Activated CD4-positive, alpha-beta T cell treated with anti-CD3 and anti-CD28 coated beads, Interleukin-2, amount 10 ng/mL, durations not matched to agents 7 days and 5 days (primary cell): Measurements from ENCODE around the gene LRRC10B. TPM values are rescaled to one million over a fixed set of nuclear protein-coding genes. Genes with fewer than 3 reads are reported as not detected.

Experiments used
- CTCF ChIA-PET: fragments of 350-600 bp; sonication (Branson Sonifier 250); formaldehyde crosslinking; loops from one replicate; lab custom pipeline; 2021; ENCODE audit warnings: antibody characterized with exemption; lab: Charles Lee
- POLR2A ChIA-PET: fragments of 350-600 bp; sonication (Branson Sonifier 250); formaldehyde crosslinking; loops from one replicate; lab custom pipeline; 2021; ENCODE audit warnings: antibody characterized with exemption; lab: Charles Lee
- DNase-seq: peaks from one replicate; pipeline ENCODE4 v3.0.0-alpha.2; 2020
- H3K27ac Mint-ChIP-seq: one replicate; pipeline ENCODE4 v1.8.0; 2021; ENCODE audit warnings: mild to moderate bottlenecking, moderate library complexity, mixed read lengths
- H3K27me3 Mint-ChIP-seq: one replicate; pipeline ENCODE4 v1.8.0; 2021; ENCODE audit warnings: mixed read lengths
- H3K36me3 Mint-ChIP-seq: one replicate; pipeline ENCODE4 v1.8.0; 2021; ENCODE audit warnings: low read depth, mixed read lengths
- H3K4me1 Mint-ChIP-seq: one replicate; pipeline ENCODE4 v1.8.0; 2021; ENCODE audit warnings: mixed read lengths
- H3K4me3 Mint-ChIP-seq: one replicate; pipeline ENCODE4 v1.8.0; 2021; ENCODE audit warnings: mild to moderate bottlenecking, moderate library complexity, mixed read lengths
- H3K9me3 Mint-ChIP-seq: one replicate; pipeline ENCODE4 v1.8.0; 2021; ENCODE audit warnings: mixed read lengths
- total RNA-seq, 2 experiments: library from RNA; stranded (reverse); gene quantifications; one replicate each; pipeline ENCODE4 v1.2.3, GENCODE V29; 2021

LRRC10B gene
- total RNA-seq, 2 experiments from 2014 or later, result not detected

DNA sequence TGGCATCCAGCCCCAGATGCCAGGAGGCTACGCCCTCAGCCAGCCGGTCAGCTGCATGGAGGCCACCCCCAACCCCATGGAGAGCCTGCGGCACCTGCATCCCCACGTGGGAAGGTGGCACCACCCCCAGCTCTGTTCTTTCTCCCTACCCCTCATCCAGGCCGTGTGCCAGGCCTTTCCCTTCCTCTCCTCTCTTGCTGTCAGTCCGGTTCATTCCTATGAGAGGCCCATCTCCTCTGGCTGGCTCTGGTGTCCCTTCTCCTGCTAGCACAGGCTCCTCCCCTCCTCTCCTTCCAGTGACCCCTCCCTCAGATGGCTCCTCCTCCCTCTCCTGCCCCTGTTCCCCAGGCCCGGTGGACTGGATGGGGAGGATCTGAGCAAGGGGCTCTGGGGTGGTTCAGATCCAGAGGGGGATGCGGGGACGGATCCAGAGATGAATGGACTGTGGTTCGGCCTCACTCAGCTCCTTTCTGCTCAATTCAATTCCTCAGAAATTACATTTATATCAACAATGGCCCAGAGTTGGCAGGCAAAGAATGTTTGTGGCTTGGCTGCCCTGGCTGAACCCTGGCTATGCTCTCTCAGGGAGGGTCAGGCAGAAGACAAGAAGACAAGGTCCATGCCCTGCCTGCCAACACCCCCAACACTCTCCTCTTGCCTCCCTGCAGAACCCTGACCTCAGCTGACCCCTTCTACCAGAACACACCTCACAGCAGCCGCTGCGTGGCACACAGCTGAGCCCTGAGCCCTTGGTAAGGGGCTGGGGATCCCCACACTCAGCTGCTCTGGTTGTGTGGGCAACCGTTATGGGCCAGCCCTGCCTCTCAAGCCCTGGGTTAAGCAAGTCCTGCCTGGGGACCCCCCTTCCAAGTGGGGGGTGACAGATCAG is 18.5 kb upstream of the LRRC10B start:
- POLR2A ChIA-PET, result no interaction called here
- H3K4me1 Mint-ChIP-seq, result no peaks in the 10 kb centered on the region
- H3K4me3 Mint-ChIP-seq, result no peak overlapping the region
- H3K27me3 Mint-ChIP-seq, result no peaks in the 10 kb centered on the region
- H3K36me3 Mint-ChIP-seq, result no peaks in the 10 kb centered on the region
- no peak overlapping the region for H3K27ac Mint-ChIP-seq
- DNase-seq, result no peak
- CTCF ChIA-PET, result interaction anchor here (1.6 kb wide), 1 partner anchor 52 kb away, joined by 3 read pairs; no protein-coding TSS in a partner anchor
- no peaks in the 10 kb centered on the region for H3K9me3 Mint-ChIP-seq

DNA sequence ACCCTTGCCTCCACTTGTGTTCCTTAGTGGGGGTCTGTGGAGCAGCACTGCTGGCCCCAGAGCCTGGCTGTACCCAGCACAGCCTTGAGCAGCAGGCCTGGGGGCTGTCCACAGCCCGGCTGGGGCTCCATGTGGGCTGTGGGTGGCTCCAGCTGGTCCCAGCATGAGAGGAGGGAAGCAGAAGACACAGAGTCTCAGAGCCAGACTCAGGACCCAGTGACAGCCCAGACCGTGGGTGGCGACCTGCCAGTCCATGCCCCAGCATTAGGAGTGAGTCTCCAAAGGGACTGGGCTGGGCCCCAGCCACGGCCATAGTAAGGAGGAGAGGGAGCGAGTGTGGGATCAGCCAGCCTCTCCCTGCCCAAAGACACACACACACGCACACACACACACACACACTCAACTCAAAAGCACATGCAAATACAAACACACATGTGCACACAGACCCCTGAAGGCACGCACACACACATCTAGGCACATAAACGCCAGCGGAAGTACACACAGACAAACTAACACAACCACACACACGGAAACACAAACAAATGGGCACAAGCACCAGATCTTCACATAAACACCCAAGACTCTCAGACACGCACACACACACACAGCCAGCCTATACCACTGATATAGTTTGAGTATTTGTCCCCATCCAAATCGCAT is 16.7 kb upstream of the LRRC10B start:
- Mint-ChIP-seq H3K36me3 (no peaks in the 10 kb centered on the region), H3K9me3 (no peaks in the 10 kb centered on the region), H3K4me1 (no peaks in the 10 kb centered on the region), H3K27ac (no peak overlapping the region), H3K27me3 (no peaks in the 10 kb centered on the region), H3K4me3 (no peak overlapping the region)
- ChIA-PET POLR2A (no interaction called here), CTCF (no interaction called here)
- no peak for DNase-seq

DNA sequence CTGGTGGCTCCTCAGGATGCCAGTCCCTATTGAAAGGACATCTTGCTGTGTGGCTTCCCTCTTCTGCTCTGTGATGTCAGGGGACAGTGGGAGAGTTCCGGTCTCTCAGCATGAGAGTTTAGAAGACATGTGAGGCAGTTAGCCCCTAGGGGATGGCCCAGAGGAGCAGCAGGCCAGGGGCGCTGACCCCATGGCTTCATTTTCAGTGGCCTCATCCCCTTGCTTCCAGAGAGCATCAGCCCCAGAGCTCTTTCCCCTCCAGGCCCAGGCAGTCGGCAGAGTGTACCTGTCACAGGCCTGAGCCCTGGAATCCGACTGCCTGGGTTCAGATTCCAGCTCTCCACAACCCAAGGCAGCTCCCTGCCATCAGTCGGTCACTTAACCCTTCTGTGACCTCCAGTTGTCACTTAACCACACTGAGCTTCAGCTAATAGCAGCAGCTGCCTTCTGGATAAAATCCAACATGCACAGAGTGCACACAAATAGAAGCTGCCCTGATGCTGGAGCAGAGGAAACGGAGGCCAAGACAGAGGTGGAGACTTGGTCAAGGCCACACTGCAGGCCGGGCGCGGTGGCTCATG is 14.1 kb upstream of the LRRC10B start:
- Mint-ChIP-seq H3K4me3 (no peak overlapping the region), H3K9me3 (no peaks in the 10 kb centered on the region), H3K27me3 (no peaks in the 10 kb centered on the region), H3K27ac (no peak overlapping the region), H3K36me3 (no peaks in the 10 kb centered on the region), H3K4me1 (no peaks in the 10 kb centered on the region)
- DNase-seq, result no peak
- ChIA-PET CTCF (interaction anchor here (0.9 to 1.0 kb wide), 2 partner anchors 10 to 17 kb away, joined by 3 read pairs; no protein-coding TSS in a partner anchor), POLR2A (no interaction called here)

DNA sequence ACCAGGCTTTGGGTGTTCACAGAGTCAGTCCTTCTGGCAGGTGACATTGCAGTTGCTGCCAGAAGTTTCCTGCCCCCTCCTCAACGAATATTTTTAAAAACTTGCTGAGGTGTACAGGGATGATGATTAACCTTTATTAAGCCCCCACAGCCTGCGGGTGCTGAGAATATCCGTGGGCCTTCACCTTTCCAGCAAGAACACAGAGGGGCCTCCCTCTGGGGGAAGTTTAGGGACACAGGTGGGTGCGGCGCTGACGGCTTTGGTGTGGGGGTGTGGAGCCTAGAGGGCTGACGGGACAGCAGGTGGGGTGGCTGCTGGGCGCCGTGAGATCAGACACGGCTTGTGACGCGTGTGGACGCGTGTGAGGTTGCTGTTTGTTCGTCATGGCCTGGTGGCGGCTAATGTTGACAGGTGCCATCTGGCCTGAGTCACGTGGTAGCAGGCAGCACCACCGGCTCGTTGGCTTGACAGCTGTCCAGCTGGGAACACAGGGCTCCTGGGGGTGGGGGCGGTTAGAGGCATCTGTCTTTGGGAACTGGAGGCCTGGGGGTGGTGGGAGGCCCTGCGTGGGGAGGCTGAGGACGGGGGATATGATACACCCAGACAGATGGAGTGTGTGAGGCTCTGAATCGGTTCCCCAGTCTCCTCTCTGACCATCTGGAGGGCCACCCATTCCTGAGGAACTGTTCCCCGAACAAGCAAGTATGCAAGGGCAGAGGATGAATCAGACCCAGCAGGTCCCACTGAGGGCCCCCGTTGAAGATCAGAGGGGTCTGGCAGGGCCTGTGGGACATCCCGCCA is 12.5 kb upstream of the LRRC10B start:
- Mint-ChIP-seq H3K36me3 (no peaks in the 10 kb centered on the region), H3K27ac (no peak overlapping the region), H3K4me3 (no peak overlapping the region), H3K27me3 (no peaks in the 10 kb centered on the region), H3K4me1 (no peaks in the 10 kb centered on the region), H3K9me3 (no peaks in the 10 kb centered on the region)
- CTCF ChIA-PET, result no interaction called here
- no peak for DNase-seq
- POLR2A ChIA-PET, result no interaction called here

DNA sequence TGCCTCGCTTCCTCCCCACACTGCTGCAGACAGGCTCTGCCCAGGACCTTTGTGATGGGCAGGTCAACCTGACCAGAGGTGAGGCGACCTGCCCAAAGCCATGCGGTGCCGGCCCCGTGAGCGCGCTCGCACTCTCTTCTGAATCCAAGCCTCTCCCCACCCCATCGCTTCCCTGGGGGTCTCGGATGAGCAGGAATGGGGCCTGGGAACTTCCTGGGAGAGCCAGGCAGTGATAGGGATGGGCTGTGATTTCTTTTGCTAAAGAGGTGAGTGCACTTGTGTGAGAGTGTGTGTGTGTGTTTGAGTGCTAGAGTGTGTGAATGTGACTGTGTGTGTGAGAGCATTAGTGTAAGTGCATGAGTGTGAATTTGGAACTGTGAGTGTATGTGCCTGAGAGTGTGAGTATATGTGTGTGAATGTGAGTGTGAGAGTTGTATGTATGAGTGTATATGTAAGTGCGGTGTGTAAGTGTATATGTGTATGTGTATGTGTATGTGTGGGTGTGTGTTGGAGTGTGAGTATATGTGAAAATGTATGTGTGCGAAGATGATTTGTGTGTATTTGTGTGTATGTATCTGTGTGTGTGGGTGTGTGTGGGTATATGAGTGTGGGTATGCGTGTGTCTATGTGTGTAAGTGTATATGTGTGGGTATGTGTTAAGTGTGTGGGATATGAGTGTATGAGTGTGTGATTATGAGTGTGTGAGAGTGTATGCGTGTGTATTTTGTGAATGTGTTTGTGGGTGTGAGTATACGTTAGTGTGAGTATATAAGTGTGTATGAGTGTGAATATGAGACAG is 11.7 kb upstream of the LRRC10B start:
- Mint-ChIP-seq H3K36me3 (no peaks in the 10 kb centered on the region), H3K27me3 (no peaks in the 10 kb centered on the region), H3K4me3 (no peak overlapping the region), H3K4me1 (no peaks in the 10 kb centered on the region), H3K9me3 (no peaks in the 10 kb centered on the region), H3K27ac (no peak overlapping the region)
- DNase-seq, result no peak
- CTCF ChIA-PET, result no interaction called here
- POLR2A ChIA-PET, result no interaction called here

DNA sequence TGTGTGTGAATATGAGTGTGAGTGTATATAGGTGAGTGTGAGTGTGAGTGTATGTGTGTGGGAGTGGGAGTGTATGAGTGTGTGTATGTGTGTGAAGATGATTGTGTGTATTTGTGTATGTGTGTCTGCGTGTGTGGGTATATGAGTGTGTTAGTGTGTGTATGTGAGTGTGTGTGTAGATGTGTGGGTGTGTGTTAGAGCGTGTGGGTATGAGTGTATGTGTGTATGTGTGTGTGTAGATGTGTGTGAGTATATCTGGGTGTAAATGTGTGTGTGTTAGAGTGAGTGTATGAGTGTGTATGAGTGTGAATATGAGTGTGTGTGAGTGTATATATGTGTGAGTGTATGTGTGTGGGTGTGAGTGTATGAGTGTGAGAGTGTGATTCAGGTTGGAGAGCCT is 11.1 kb upstream of the LRRC10B start:
- Mint-ChIP-seq H3K36me3 (no peaks in the 10 kb centered on the region), H3K27ac (no peak overlapping the region), H3K27me3 (no peaks in the 10 kb centered on the region), H3K4me1 (no peaks in the 10 kb centered on the region), H3K4me3 (no peak overlapping the region), H3K9me3 (no peaks in the 10 kb centered on the region)
- no peak for DNase-seq
- CTCF ChIA-PET, result no interaction called here
- POLR2A ChIA-PET, result no interaction called here

DNA sequence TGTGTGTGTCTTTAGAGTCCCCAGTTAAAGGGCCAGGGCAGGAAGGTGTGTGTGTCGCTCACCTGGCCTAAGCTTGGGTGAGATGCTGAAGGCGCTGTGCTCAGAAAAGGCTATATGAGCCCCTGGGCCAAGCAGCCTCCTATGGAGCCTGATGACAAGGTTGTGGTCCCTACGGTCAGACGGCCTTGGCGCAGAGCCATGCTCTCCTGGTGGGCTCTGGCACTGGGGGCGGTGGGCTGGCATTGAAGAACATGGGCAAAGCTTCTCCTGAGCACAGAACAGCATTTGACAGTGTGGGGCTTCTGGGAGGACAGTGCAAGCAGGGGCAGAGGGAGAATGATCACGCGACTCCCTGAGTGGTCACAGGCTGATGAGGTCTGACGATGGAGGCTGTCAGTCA is 10.7 kb upstream of the LRRC10B start:
- no peaks in the 10 kb centered on the region for H3K27me3 Mint-ChIP-seq
- H3K9me3 Mint-ChIP-seq, result no peaks in the 10 kb centered on the region
- H3K36me3 Mint-ChIP-seq, result no peaks in the 10 kb centered on the region
- ChIA-PET CTCF (interaction anchor here (1.2 kb wide), 1 partner anchor 69 kb away, joined by 3 read pairs; no protein-coding TSS in a partner anchor), POLR2A (no interaction called here)
- H3K4me1 Mint-ChIP-seq, result no peaks in the 10 kb centered on the region
- H3K27ac Mint-ChIP-seq, result no peak overlapping the region
- DNase-seq, result no peak
- H3K4me3 Mint-ChIP-seq, result no peak overlapping the region

DNA sequence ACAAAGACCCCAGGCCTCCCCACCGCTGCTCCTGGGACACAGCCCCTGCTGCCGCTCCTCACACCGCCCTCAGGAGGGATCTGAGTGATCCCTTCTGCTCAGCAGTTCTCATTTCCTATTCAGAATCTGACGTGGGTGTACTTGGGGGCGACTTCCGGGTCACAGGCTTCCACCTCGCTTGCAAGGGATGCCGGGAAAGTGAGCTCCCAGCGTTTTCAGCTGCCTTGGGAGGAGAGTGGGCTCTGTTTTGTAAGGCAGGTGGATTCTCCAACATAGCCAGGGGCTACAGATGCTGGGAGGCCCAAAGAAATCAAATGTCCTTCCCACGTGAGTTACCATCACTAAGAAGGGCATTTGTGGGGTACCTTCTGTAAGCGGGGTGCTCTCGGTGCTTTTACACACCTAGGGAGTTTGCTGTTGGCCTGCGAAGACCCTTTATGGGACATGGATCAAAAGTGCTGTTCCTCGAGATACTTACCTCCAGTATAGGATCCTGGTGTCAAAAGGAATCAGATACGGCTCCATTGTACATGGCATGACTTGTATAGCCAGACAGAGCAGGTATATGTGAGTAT is 9.7 kb upstream of the LRRC10B start:
- Mint-ChIP-seq H3K27ac (no peak overlapping the region), H3K27me3 (peaks cover under 1% of the 10 kb centered on the region), H3K4me3 (no peak overlapping the region), H3K36me3 (no peaks in the 10 kb centered on the region), H3K9me3 (no peaks in the 10 kb centered on the region), H3K4me1 (no peaks in the 10 kb centered on the region)
- no peak for DNase-seq
- POLR2A ChIA-PET, result no interaction called here
- CTCF ChIA-PET, result interaction anchor here (1.2 kb wide), 1 partner anchor 68 kb away, joined by 3 read pairs; no protein-coding TSS in a partner anchor

DNA sequence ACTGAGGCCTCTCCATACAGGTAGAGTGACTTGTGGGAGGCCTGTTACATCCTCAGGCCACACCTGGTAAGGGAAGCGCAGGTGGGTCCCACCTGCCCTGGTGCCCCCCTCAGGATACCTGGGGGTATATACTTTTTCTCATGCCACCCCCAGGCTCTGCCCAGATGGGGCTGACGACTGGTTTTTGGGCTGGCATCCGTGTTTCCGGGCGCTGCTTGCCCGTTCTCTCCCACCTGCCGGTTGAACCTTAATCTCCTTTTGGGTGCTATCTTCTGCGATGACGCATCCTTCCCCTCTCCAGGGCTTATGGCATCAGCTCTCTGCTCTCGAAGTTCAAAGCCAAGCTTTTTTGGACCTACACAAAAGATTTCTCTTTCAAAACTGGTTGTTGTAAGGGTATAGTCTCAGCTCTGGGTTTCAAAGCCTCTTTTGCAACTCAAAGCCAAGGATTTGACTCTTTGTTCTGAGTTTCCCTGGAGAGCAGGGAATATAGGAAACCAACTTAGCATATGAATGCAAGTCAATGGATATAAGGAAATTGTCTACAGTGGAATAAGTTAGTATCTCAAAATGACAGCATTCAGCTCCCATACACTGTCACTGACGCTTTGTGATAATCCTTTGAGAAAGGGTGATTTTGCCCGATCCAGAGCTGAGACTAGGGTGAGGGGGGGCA is 8.6 kb upstream of the LRRC10B start:
- H3K9me3 Mint-ChIP-seq, result no peaks in the 10 kb centered on the region
- CTCF ChIA-PET, result no interaction called here
- no peaks in the 10 kb centered on the region for H3K36me3 Mint-ChIP-seq
- H3K27ac Mint-ChIP-seq, result no peak overlapping the region
- no peaks in the 10 kb centered on the region for H3K4me1 Mint-ChIP-seq
- no peak overlapping the region for H3K4me3 Mint-ChIP-seq
- peaks cover 3% of the 10 kb centered on the region for H3K27me3 Mint-ChIP-seq
- no peak for DNase-seq
- POLR2A ChIA-PET, result no interaction called here

DNA sequence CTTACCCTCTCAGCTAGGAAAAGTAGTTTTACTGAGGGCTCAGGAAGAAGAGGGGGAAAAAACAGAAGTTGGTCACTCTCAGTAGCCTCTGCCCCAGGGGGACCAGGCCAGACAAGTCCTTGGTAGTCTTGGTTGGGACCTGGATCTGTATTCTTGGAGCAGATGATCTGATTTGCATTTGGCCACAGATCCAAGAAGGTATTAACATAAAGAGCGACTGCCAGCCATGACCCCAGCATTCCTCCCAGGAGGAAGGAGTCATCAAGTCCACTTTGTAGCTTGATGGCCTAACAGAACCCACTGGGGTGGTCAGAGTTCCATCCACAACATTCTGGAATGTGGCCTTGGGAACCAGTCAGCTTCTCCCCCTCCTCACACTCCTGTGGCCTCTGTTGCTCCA is 6.0 kb upstream of the LRRC10B start:
- no peak overlapping the region for H3K4me3 Mint-ChIP-seq
- no peaks in the 10 kb centered on the region for H3K9me3 Mint-ChIP-seq
- no peak for DNase-seq
- no peaks in the 10 kb centered on the region for H3K4me1 Mint-ChIP-seq
- no peak overlapping the region for H3K27ac Mint-ChIP-seq
- CTCF ChIA-PET, result interaction anchor here (0.6 to 1.0 kb wide), 3 partner anchors 14 to 169 kb away, joined by 3 read pairs; no protein-coding TSS in a partner anchor
- no peaks in the 10 kb centered on the region for H3K36me3 Mint-ChIP-seq
- peaks cover 18% of the 10 kb centered on the region for H3K27me3 Mint-ChIP-seq
- POLR2A ChIA-PET, result no interaction called here

DNA sequence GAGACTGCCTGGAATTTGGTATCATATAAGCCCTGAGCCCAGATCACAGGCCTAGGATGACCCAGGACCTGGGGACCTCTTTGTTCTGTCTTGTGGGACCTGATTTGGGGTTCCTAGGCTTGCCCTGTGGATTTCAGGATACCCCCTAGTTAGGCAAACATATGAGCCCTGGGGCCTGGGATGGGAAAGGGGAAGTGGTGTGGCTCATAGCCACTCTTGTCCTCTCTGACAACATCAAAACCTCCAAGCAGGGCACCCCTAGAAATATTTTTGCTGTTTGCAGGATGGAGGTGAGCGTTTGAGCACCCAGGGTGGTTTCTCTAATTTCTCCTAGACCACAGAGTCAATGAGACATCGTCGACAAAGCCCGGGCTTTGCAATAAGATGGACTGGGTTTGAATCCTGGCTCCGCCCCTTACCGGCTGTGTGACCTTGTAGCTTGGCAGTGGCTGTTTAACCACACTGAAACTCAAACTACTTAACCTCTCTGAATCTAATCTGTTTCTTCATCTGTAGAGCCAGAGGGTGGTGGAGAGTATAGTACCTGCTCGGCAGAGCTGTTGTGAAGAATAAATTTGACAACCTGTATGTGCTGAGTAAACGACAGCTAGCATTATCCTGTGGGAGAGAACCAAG is 5.3 kb upstream of the LRRC10B start:
- H3K4me1 Mint-ChIP-seq, result peaks cover 7% of the 10 kb centered on the region

More for the DNA sequence above, 5.3 kb upstream of the LRRC10B start:
- Mint-ChIP-seq H3K36me3 (no peaks in the 10 kb centered on the region), H3K4me3 (no peak overlapping the region), H3K9me3 (no peaks in the 10 kb centered on the region), H3K27ac (no peak overlapping the region), H3K27me3 (peaks cover 25% of the 10 kb centered on the region)
- ChIA-PET POLR2A (no interaction called here), CTCF (interaction anchor here (0.9 kb wide), 1 partner anchor 13 kb away, joined by 3 read pairs; no protein-coding TSS in a partner anchor)
- DNase-seq, result no peak
